Omental fat pad (tissue), 4 donors: ENCODE results near the gene ANKH. TPM values are rescaled to one million over a fixed set of nuclear protein-coding genes. Genes with fewer than 3 reads are reported as not detected.

Source experiments
- ATAC-seq: fragments of 150-250 bp; one replicate; pipeline ENCODE4 v1.9.1; 2016; ENCODE audit warnings: mild to moderate bottlenecking, moderate library complexity; ENCODE audit not compliant: low FRiP score
- DNase-seq: peaks from one replicate; pipeline ENCODE4 v3.0.0-alpha.2; 2019; ENCODE audit warnings: low spot score
- CTCF ChIP-seq, 3 donors: fragments of 450-650 bp; IDR thresholded peaks; one replicate each; pipeline ENCODE4 v1.5.1; 2016 to 2017; ENCODE audit warnings: antibody characterized with exemption in 3 of 3, mild to moderate bottlenecking in 3 of 3, moderate library complexity in 2 of 3
- total RNA-seq, 4 donors: library from RNA; depleted of rRNA; stranded (reverse); fragments of >200 nt; gene quantifications; one replicate each; pipeline ENCODE4 v1.1.0, GENCODE V29; 2016

ANKH gene
- total RNA-seq, 4 donors from 2014 or later, result 37.4 to 74.3 (median 39.2) TPM

DNA sequence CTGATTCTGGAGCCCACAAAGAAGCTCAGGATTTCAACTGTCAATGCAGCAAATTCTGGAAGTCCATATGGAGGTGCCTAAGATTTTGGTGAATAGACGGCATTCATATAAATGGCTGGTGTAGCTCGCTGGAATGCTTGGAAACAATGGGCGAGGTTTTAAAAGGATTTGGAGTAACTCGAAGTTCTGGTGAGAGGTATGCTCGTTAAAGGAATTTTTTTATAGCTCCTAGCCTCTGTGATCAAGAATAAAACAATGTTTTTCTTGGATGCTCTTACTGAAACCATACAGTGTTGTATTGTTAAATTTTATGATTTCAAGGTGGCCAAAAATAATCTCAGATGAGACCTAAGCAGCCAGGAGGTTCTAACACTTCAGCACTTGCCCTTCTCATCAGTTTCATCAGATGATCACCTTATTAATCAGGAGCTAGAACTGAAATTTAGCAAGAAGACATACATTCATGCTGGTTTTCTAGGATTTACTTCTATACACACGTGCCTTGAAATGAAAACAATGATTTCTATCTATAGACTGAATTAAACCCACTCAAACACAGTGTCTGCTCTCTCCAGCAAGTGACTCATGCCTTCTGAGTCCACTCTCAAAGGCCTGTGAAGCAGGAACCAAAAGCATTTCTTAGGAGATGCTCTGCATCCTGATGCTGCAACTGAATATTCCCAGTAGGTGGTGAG, 127.8 kb downstream of the ANKH start:
- ATAC-seq, result no peak
- no peak for DNase-seq
- TF ChIP-seq CTCF (IDR thresholded peaks at IDR 0.05), result no peak

DNA sequence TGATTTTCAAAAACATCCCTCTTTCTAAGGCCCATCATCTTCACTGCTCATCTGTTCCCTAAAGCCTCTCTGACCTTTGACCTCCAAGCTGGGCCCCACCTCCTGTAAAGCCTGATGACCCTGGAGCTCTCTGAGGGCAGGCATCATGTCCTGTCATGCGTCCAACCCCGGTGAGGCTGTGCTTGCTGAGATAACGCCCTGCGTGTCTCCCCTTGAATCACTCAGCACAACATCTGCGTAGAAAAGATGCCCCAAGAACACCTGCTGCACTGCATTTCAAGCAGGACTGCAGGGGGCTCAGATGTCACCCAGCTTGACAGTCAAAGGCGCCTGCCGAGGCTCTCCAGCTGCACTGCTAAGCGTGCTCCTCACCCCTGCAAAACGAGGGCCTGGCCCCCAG, 129.1 kb downstream of the ANKH start:
- DNase-seq (no peak), ATAC-seq (no peak)
- no peak for TF ChIP-seq CTCF (IDR thresholded peaks at IDR 0.05)

- DNase-seq (no peak), ATAC-seq (no peak)
- TF ChIP-seq CTCF (IDR thresholded peaks at IDR 0.05), result no peak
Observed at GRCh38 chr5:14741801-14742440, 129.7 kb downstream of the ANKH start.

- DNase-seq, result no peak
- no peak for TF ChIP-seq CTCF (IDR thresholded peaks at IDR 0.05)
- no peak for ATAC-seq
Observed at GRCh38 chr5:14741131-14741530, 130.4 kb downstream of the ANKH start.

DNA sequence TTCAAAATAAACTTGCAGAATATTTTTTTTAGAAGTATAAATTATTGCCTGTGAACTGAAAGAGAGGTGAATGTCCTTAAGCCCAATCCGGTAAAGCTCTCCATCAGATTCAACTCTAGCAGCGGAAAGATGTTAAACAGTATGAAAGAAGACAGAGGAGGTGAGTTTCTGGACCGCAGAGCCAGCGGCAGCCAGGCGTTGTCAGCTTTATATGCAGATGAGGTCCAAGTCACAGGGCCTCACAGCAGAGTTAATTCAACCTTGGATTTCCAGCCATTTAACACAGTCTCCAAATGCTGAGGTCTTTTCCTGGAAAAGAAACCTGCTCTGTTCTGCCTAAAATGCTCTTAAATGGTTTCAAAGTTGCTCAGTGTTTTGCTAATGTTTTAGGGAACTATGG, 131.6 kb downstream of the ANKH start:
- TF ChIP-seq CTCF (IDR thresholded peaks at IDR 0.05), result no peak
- DNase-seq (no peak), ATAC-seq (no peak)

GRCh38 chr5:14739538-14739937, 132.0 kb downstream of the ANKH start:
- TF ChIP-seq CTCF (IDR thresholded peaks at IDR 0.05), result no peak
- DNase-seq (no peak), ATAC-seq (no peak)

- ATAC-seq (no peak), DNase-seq (no peak)
- TF ChIP-seq CTCF (IDR thresholded peaks at IDR 0.05), result no peak
Observed at GRCh38 chr5:14738050-14738449, 133.5 kb downstream of the ANKH start.
